ENCODE results near the gene NLRP5.
"Not testable (repeated sequence)": the region's sequence is repeated elsewhere in the genome, so short reads cannot be mapped to it uniquely, and the experiment has no call there.

DNA sequence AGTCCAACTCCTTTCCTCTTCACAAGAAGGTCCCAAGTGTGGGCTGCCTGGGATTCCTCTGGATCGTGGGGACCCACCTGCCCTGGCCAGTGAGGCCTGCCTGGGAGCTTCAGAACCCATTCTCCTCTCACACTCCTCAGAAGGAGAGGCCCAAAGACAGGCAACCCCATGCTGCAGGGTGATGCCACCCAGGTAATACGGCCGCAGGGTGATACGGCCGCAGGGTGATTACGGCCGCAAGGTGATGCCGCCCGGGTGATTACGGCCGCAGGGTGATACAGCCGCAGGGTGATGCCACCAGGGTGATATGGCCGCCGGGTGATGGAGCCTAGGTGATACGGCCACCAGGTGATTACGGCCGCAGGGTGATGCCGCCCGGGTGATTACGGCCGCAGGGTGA lies 111.7 kb downstream of the NLRP5 start:
- not testable (repeated sequence) for TF ChIP-seq EZH2phosphoT487 (IDR thresholded peaks at IDR 0.05; ENCODE audit: borderline replicate concordance, low read length); EZH2 (IDR thresholded peaks at IDR 0.05; ENCODE audit: low read length, unreplicated experiment)
